SK-N-SH treated with all-trans-retinoic acid at 6 μM for 48 hours (cell line): ENCODE data around the gene OVCH2.

Experiments used
- ARNTL ChIP-seq: fragments of 450-650 bp; formaldehyde crosslinking; IDR thresholded peaks from 2 replicates; pipeline ENCODE4 v1.5.0; 2020; ENCODE audit warnings: low read depth, mild to moderate bottlenecking, moderate library complexity, borderline replicate concordance
- BACH2 ChIP-seq: fragments of 250-450 bp; sonication (Bioruptor Pico); IDR thresholded peaks from 2 replicates; pipeline ENCODE4 v1.9.0; 2021; ENCODE audit warnings: mild to moderate bottlenecking, borderline replicate concordance
- CREB5 ChIP-seq: fragments of 250-450 bp; sonication (Bioruptor Pico); IDR thresholded peaks from 2 replicates; pipeline ENCODE4 v1.5.1; 2020; ENCODE audit warnings: low read depth, mild to moderate bottlenecking, moderate library complexity
- ZC3H10 ChIP-seq: fragments of 250-450 bp; sonication (Bioruptor Pico); IDR thresholded peaks from 2 replicates; pipeline ENCODE4 v1.5.1; 2021; ENCODE audit warnings: mild to moderate bottlenecking, moderate library complexity
- ZFP3 ChIP-seq: fragments of 250-450 bp; sonication (Bioruptor Pico); IDR thresholded peaks from 2 replicates; pipeline ENCODE4 v1.5.0; 2020; ENCODE audit warnings: mild to moderate bottlenecking, moderate library complexity
- ZFP30 ChIP-seq: fragments of 450-650 bp; formaldehyde crosslinking; IDR thresholded peaks from 2 replicates; pipeline ENCODE4 v1.5.0; 2022; ENCODE audit warnings: mild to moderate bottlenecking, moderate library complexity
- TF ChIP-seq, protein P1 (sequence below): fragments of 250-450 bp; sonication (Bioruptor Pico); IDR thresholded peaks from 2 replicates; pipeline ENCODE4 v1.8.0; 2020; ENCODE audit warnings: mild to moderate bottlenecking, moderate library complexity, borderline replicate concordance

DNA sequence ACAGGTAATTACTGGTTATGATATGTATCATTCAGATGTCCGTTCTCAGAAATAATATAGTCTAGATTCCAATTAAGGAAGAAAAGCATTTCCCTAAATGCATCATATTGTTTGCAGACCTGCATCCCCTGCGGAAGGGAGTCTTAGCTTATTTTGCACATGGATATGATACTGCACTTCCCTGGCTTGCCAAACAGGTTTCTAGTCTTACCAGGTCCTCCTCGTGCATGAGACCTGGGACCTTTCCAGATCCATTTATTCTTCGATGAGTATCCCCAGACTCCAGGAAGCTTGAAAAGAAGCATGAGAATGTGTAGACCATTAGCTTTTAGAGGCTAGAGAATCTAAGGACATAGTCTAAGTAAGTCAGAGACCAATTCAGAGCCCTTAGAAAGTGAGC is 63.5 kb downstream of the OVCH2 start:
- TF ChIP-seq BACH2 (CRISPR knock-in tag), result no peak
- TF ChIP-seq, protein P1, sequence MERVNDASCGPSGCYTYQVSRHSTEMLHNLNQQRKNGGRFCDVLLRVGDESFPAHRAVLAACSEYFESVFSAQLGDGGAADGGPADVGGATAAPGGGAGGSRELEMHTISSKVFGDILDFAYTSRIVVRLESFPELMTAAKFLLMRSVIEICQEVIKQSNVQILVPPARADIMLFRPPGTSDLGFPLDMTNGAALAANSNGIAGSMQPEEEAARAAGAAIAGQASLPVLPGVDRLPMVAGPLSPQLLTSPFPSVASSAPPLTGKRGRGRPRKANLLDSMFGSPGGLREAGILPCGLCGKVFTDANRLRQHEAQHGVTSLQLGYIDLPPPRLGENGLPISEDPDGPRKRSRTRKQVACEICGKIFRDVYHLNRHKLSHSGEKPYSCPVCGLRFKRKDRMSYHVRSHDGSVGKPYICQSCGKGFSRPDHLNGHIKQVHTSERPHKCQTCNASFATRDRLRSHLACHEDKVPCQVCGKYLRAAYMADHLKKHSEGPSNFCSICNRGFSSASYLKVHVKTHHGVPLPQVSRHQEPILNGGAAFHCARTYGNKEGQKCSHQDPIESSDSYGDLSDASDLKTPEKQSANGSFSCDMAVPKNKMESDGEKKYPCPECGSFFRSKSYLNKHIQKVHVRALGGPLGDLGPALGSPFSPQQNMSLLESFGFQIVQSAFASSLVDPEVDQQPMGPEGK (CRISPR knock-in tag), result no peak
- no peak for TF ChIP-seq ARNTL
- TF ChIP-seq ZFP3 (CRISPR knock-in tag), result no peak
- TF ChIP-seq CREB5 (CRISPR knock-in tag), result no peak
- no peak for TF ChIP-seq ZC3H10 (CRISPR knock-in tag)
- no peak for TF ChIP-seq ZFP30 (CRISPR knock-in tag)
